Retinal pigment epithelial cell (primary cell): Measurements from ENCODE around the gene ATP2B2.

Source experiments
- DNase-seq: peaks from one replicate; pipeline ENCODE4 v3.0.0-alpha.2; 2010; ENCODE audit warnings: low read depth
- H3K4me3 ChIP-seq: 2 replicates; pipeline ENCODE4 v1.5.1; 2011; ENCODE audit warnings: mild to moderate bottlenecking, low read length, control low read depth, moderate library complexity
- CTCF ChIP-seq: conservative IDR thresholded peaks from 2 replicates; pipeline ENCODE4 v1.5.1; 2011; ENCODE audit warnings: low read depth, low read length, control low read depth, inconsistent platforms

Gene ATP2B2

GRCh38 chr3:10444511-10444910, 60.9 kb downstream of the ATP2B2 start:
- no peak overlapping the region for H3K4me3 ChIP-seq
- no peak for TF ChIP-seq CTCF
- no peak for DNase-seq

- no peak for TF ChIP-seq CTCF
- no peak overlapping the region for H3K4me3 ChIP-seq
- DNase-seq = no peak
Observed at GRCh38 chr3:10444110-10444429, 61.3 kb downstream of the ATP2B2 start.

DNA sequence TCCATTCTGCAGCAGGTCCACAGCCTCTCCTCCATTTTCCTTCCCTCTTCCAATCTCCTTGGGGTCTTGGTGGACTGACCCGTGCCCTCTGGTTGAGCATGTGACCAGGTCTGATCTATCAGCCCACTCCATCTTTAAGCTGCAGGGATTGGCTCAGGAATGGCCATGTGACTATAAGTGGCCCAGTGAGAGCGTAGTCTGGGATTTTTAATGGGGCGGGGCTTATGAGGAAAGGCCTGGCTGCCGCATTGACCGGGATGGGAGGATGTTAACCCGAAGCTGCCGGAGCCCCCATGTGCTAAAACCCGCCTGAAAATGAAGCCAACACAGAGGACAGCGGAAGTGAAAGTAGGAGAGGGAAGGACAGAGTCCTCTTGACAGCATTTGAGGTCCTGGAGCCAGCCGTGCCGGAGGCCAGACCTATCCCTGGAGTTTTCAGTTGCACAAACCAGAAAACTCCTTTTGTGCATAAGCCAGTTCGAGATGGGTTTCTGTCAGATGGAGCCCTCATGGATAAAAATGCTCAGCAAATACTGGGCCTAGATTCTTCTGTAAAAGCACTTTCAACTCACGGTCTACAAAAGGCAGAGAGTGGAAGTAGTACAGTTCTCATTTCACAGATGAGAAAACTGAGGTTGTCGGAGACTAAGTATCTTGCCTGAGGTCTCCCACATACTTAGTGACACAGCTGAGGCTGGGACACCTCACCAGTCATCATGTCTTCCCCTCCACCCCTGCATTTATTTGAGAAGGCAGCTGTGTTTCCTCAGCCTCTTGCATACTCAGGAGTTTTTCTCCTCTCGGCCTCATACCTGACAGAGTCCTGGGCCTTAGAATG, 61.9 kb downstream of the ATP2B2 start:
- TF ChIP-seq CTCF = no peak
- DNase-seq = no peak
- no peak overlapping the region for H3K4me3 ChIP-seq

- DNase-seq = no peak
- no peak for TF ChIP-seq CTCF
- H3K4me3 ChIP-seq = no peak overlapping the region
Observed at GRCh38 chr3:10442151-10442795, 63.1 kb downstream of the ATP2B2 start.

GRCh38 chr3:10440684-10441083, 64.7 kb downstream of the ATP2B2 start:
- H3K4me3 ChIP-seq = no peak overlapping the region
- no peak for TF ChIP-seq CTCF
- no peak for DNase-seq

GRCh38 chr3:10438902-10439610, 66.3 kb downstream of the ATP2B2 start:
- TF ChIP-seq CTCF = no peak
- DNase-seq = no peak
- no peak overlapping the region for H3K4me3 ChIP-seq
